Measurements from ENCODE around the gene PAIP2B.
"Not testable (repeated sequence)": the region's sequence is repeated elsewhere in the genome, so short reads cannot be mapped to it uniquely, and the experiment has no call there.

PAIP2B gene

GRCh38 chr2:71215447-71215846 lies 11.5 kb downstream of the PAIP2B start:
- no peak for DNase-seq

- DNase-seq, result no peak
These were observed 14.6 kb downstream of the PAIP2B start for GRCh38 chr2:71212336-71212735.

GRCh38 chr2:71210292-71210691 lies 16.6 kb downstream of the PAIP2B start:
- no peak for DNase-seq

- no peak for DNase-seq
These were observed 18.1 kb downstream of the PAIP2B start for GRCh38 chr2:71208756-71209155.

- DNase-seq, result no peak
These were observed 19.3 kb downstream of the PAIP2B start for GRCh38 chr2:71207601-71208000.

- no peak for DNase-seq
These were observed 20.6 kb downstream of the PAIP2B start for GRCh38 chr2:71206271-71206670.

GRCh38 chr2:71191570-71191943 lies 35.3 kb downstream of the PAIP2B start:
- DNase-seq, result no peak

GRCh38 chr2:71190656-71191569 lies 36.0 kb downstream of the PAIP2B start:
- DNase-seq, result peak; percentile 3

- DNase-seq, result no peak
These were observed 39.3 kb downstream of the PAIP2B start for GRCh38 chr2:71187589-71187988.

- no peak for DNase-seq
These were observed 39.9 kb downstream of the PAIP2B start for GRCh38 chr2:71186973-71187372.

- not testable (repeated sequence) for DNase-seq
These were observed 43.4 kb downstream of the PAIP2B start for GRCh38 chr2:71183306-71184115.

GRCh38 chr2:71181316-71181715 lies 45.6 kb downstream of the PAIP2B start:
- DNase-seq, result no peak

- DNase-seq, result not testable (repeated sequence)
These were observed 48.1 kb downstream of the PAIP2B start for GRCh38 chr2:71178836-71179235.

GRCh38 chr2:71174207-71174606 lies 52.7 kb downstream of the PAIP2B start:
- DNase-seq, result no peak

- DNase-seq, result no peak
These were observed 53.8 kb downstream of the PAIP2B start for GRCh38 chr2:71173096-71173495.

GRCh38 chr2:71166812-71167211 lies 60.1 kb downstream of the PAIP2B start:
- DNase-seq, result no peak

- peak; percentile 61 for DNase-seq
These were observed 69.6 kb downstream of the PAIP2B start for GRCh38 chr2:71157124-71157793.

GRCh38 chr2:71156573-71156972 lies 70.3 kb downstream of the PAIP2B start:
- DNase-seq, result no peak

GRCh38 chr2:71155846-71156245 lies 71.1 kb downstream of the PAIP2B start:
- DNase-seq, result no peak

- DNase-seq, result peak; percentile 39
These were observed 72.1 kb downstream of the PAIP2B start for GRCh38 chr2:71154798-71155197.

- no peak for DNase-seq
These were observed 72.6 kb downstream of the PAIP2B start for GRCh38 chr2:71154279-71154678.

- no peak for DNase-seq
These were observed 73.2 kb downstream of the PAIP2B start for GRCh38 chr2:71153585-71154224.

- no peak for DNase-seq
These were observed 75.3 kb downstream of the PAIP2B start for GRCh38 chr2:71151620-71152019.

Data from activated CD4-positive, alpha-beta T cell treated with anti-CD3 and anti-CD28 coated beads, Interleukin-2, amount 50 U/mL, for 16 hours (primary cell).